GM18907 (cell line): ENCODE data around the gene FRK.
"Not testable (repeated sequence)": the region's sequence is repeated elsewhere in the genome, so short reads cannot be mapped to it uniquely, and the experiment has no call there.

Source experiments
- ATAC-seq: cut with Tn5 transposase; IDR thresholded peaks from one replicate; pipeline ENCODE4 v1.9.1; 2021; ENCODE audit warnings: mild to moderate bottlenecking, moderate library complexity; ENCODE audit not compliant: unreplicated experiment

The FRK gene

GRCh38 chr6:115954740-115955139 lies 106.0 kb downstream of the FRK start:
- ATAC-seq, result no peak

- ATAC-seq, result no peak
These were observed 111.9 kb downstream of the FRK start for GRCh38 chr6:115948751-115949150.

GRCh38 chr6:115947966-115948541 lies 112.6 kb downstream of the FRK start:
- no peak for ATAC-seq

GRCh38 chr6:115945812-115946211 lies 114.9 kb downstream of the FRK start:
- ATAC-seq, result no peak

- no peak for ATAC-seq
These were observed 115.4 kb downstream of the FRK start for GRCh38 chr6:115945306-115945705.

- not testable (repeated sequence) for ATAC-seq
These were observed 115.9 kb downstream of the FRK start for GRCh38 chr6:115944829-115945228.

- not testable (repeated sequence) for ATAC-seq
These were observed 123.2 kb downstream of the FRK start for GRCh38 chr6:115937502-115937901.

GRCh38 chr6:115935361-115935760 lies 125.3 kb downstream of the FRK start:
- ATAC-seq, result no peak

GRCh38 chr6:115934829-115935228 lies 125.9 kb downstream of the FRK start:
- no peak for ATAC-seq

GRCh38 chr6:115934145-115934544 lies 126.5 kb downstream of the FRK start:
- no peak for ATAC-seq

- peak; percentile 71 for ATAC-seq
These were observed 128.2 kb downstream of the FRK start for GRCh38 chr6:115932481-115932880.

GRCh38 chr6:115928000-115928399 lies 132.7 kb downstream of the FRK start:
- not testable (repeated sequence) for ATAC-seq

GRCh38 chr6:115922971-115923370 lies 137.7 kb downstream of the FRK start:
- no peak for ATAC-seq

GRCh38 chr6:115914098-115914497 lies 146.6 kb downstream of the FRK start:
- no peak for ATAC-seq

- ATAC-seq, result no peak
These were observed 150.7 kb downstream of the FRK start for GRCh38 chr6:115909923-115910546.

- ATAC-seq, result no peak
These were observed 151.7 kb downstream of the FRK start for GRCh38 chr6:115908906-115909559.

- no peak for ATAC-seq
These were observed 155.2 kb downstream of the FRK start for GRCh38 chr6:115905471-115905870.

GRCh38 chr6:115902436-115902835 lies 158.3 kb downstream of the FRK start:
- ATAC-seq, result no peak

GRCh38 chr6:115901896-115902295 lies 158.8 kb downstream of the FRK start:
- ATAC-seq, result no peak

GRCh38 chr6:115899730-115900282 lies 160.9 kb downstream of the FRK start:
- peak; percentile 62 for ATAC-seq

- ATAC-seq, result no peak
These were observed 162.4 kb downstream of the FRK start for GRCh38 chr6:115898246-115898645.

GRCh38 chr6:115896538-115897129 lies 164.1 kb downstream of the FRK start:
- peak; percentile 48 for ATAC-seq
